NCI-H146 treated with DMSO at 0.1 percent for 48 hours (cell line): ENCODE results near the gene SSTR5.

Experiments
- DNase-seq: peaks from one replicate; lab custom pipeline; 2025; ENCODE audit not compliant: unreplicated experiment; lab: John Stamatoyannopoulos, UW

Gene SSTR5

DNA sequence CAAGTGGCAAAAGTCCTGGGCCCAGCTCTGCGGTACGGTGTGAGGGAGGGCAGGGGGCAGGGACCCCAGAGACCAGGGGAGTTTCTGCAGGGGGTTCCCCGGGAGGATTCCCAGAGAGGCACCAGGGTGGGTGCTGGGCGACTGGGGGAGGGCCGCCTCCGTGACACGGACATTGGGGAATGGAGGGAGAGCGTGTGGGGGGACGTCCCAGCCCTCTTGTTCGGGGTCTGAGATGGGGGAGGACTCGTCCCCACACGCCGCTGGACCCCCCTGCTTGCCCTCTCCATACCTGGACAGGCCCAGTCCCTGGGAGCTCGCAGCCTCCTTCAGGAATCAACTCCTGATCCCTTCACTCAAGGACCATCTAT lies 49.8 kb downstream of the SSTR5 start:
- DNase-seq: no peak

- no peak for DNase-seq
These were observed 51.1 kb downstream of the SSTR5 start for GRCh38 chr16:1123525-1124230.

GRCh38 chr16:1124291-1124690 lies 51.7 kb downstream of the SSTR5 start:
- no peak for DNase-seq

GRCh38 chr16:1124795-1125194 lies 52.2 kb downstream of the SSTR5 start:
- no peak for DNase-seq

DNA sequence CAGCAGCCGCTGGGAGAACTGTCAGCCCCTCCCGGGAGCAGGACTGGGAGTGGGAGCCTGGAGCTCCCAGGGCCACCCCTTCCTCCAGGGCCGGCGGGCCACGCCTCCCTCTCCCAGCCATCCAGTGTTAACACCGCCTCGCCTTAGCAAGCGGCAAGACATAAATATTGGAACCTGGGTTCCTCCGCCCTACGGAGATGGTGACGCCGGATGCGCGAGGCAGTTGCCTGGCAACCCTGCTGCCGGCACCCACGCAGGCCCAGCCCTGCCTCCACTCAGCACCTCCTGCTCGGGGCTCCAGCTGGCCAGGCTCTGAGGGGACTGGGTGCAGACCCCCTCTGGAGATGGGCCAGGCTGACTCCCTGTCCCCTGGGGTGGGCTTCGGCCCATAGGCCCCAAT lies 52.9 kb downstream of the SSTR5 start:
- DNase-seq: no peak

GRCh38 chr16:1126044-1126443 lies 53.5 kb downstream of the SSTR5 start:
- no peak for DNase-seq

- no peak for DNase-seq
These were observed 54.0 kb downstream of the SSTR5 start for GRCh38 chr16:1126586-1126985.

DNA sequence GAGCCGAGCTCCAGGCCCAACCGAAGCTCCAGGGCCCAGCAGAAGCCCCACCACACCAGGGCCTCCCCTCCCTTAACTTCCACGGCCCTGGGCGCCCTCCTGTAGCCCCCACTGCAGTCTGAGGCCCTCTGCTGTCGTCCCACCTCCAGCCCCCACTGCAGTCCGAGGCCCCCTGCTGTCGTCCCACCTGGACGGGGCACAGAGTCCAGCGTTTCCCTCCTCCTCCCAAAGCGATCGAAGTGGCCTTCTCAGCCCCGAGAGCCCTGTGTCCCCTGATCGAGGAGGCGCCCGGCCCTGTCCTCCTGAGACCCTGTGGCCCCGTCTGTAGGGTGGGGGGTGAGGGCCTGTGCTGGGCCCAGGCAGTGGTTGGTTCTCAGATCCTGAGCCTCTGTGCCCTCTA lies 54.6 kb downstream of the SSTR5 start:
- DNase-seq: no peak

DNA sequence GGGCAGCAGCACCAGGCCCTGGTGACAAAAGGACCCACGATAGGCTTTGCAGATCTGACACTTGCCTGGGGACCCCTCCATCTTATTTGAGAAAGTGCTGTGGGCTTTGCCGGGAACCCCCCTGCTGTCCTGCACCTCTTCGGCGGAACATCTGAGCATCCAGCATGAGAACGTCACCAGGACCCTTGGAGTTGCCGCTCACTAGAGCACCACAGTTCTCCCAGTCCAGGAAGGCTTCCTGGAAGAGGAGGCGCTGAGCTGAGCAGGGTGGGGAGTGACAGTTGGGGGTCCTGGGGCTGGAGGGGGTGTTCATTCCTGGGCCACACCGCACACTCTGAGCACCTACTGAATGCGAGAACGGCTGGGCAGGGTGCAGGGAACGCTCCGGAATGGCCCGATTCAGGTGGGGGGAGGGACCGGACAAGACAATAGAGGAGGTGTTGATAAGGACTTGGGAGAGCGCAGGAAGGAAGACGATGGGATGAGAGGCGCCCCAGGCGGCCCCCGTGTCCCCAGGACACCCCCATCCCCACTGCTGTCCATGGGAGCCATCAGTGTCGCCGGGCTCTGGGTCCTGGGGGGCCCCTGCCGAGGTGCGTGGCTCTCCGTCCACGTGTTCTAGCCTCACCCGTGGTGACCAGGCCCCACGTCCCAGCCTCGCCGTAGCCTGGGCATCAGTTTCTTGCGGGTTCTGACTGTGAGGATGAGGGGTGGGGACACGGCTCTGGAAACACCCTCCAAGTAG lies 55.6 kb downstream of the SSTR5 start:
- no peak for DNase-seq

- no peak for DNase-seq
These were observed 56.8 kb downstream of the SSTR5 start for GRCh38 chr16:1129106-1129960.

DNA sequence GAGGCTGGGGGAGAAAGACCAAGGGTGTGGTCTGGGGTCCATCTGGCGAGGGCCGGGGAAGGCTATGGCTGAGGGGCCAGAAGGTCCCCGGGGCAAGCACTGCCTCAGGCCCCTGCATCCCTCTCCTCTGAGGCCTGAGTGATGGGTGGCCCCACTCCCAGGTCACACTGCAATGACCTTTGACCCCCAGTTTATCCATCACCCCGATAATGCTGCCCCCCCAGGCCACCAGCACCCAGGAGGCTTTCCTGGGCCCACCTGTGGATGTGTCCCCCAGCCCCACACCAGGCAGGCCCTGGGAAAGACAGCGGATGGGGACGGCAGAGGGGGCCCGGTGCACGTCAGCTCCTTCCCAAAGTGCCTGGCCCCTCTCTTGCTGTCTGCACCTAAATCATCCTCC lies 57.8 kb downstream of the SSTR5 start:
- DNase-seq: no peak
